B cell (primary cell): ENCODE measurements around the gene MPDZ. TPM values are rescaled to one million over a fixed set of nuclear protein-coding genes. Genes with fewer than 3 reads are reported as not detected.

Experiments used
- ATAC-seq: fragments of 200-7000 bp; cut with Tn5 transposase; one replicate; pipeline ENCODE4 v1.10.0; 2021; ENCODE audit warnings: low read depth, mild to moderate bottlenecking, moderate number of reproducible peaks, moderate library complexity
- CTCF ChIA-PET: fragments of 350-600 bp; sonication (Branson Sonifier 250); formaldehyde crosslinking; loops from one replicate; lab custom pipeline; 2021; ENCODE audit warnings: antibody characterized with exemption, inconsistent platforms; lab: Charles Lee
- POLR2A ChIA-PET: fragments of 350-600 bp; sonication (Branson Sonifier 250); formaldehyde crosslinking; loops from one replicate; lab custom pipeline; 2021; ENCODE audit warnings: antibody characterized with exemption; lab: Charles Lee
- DNase-seq: peaks from one replicate; pipeline ENCODE4 v3.0.0; 2013
- H2AFZ ChIP-seq: 2 replicates; pipeline ENCODE4 v1.6.1; 2012; ENCODE audit warnings: mild to moderate bottlenecking, low read depth, low read length; ENCODE audit not compliant: insufficient read depth, poor library complexity, severe bottlenecking
- H3K27ac ChIP-seq, 2 donors: 1 replicate in 1 of 2; 2 replicates in 1 of 2; pipeline ENCODE4 v1.5.1; 2012 to 2013; ENCODE audit warnings: low read length in 2 of 2, mild to moderate bottlenecking in 2 of 2, moderate library complexity in 1 of 2
- H3K27me3 ChIP-seq, 4 experiments: fragments of 200-600 bp in 1 of 4; sonication (generic) in 1 of 4; replicated peaks in 1 of 4; 1 replicate in 2 of 4; 2 replicates in 2 of 4; pipeline versions ENCODE4 v1.6.1 to v1.7.0; 2013 to 2016; ENCODE audit warnings: low read length in 3 of 4, mild to moderate bottlenecking in 2 of 4, mixed read lengths in 1 of 4, moderate library complexity in 1 of 4; ENCODE audit not compliant: insufficient read depth in 4 of 4, control insufficient read depth in 3 of 4; ENCODE audit errors: control extremely low read depth in 1 of 4
- H3K36me3 ChIP-seq, 2 experiments: replicated peaks in 1 of 2; 1 replicate in 1 of 2; 2 replicates in 1 of 2; pipeline versions ENCODE4 v1.6.1 to v1.7.1; 2013; ENCODE audit warnings: low read length in 1 of 2; ENCODE audit not compliant: insufficient read depth in 2 of 2, control insufficient read depth in 1 of 2; ENCODE audit errors: control extremely low read depth in 1 of 2, extremely low read depth in 1 of 2
- H3K4me1 ChIP-seq, 2 donors: fragments of 200-600 bp in 1 of 2; sonication (generic) in 1 of 2; 1 replicate in 1 of 2; 2 replicates in 1 of 2; pipeline versions ENCODE4 v1.5.1 to v1.6.1; 2013 to 2017; ENCODE audit warnings: low read length in 2 of 2; ENCODE audit not compliant: control insufficient read depth in 2 of 2, insufficient read depth in 2 of 2
- H3K4me2 ChIP-seq: replicated peaks from 2 replicates; pipeline ENCODE3; 2012; ENCODE audit warnings: mild to moderate bottlenecking, low read depth, low read length; ENCODE audit not compliant: poor library complexity, severe bottlenecking
- H3K4me3 ChIP-seq, 5 experiments: fragments of 200-600 bp in 1 of 5; sonication (generic) in 1 of 5; 1 replicate in 3 of 5; 2 replicates in 2 of 5; pipeline versions ENCODE4 v1.5.1 to v1.7.0; 2011 to 2016; ENCODE audit warnings: low read length in 4 of 5, mild to moderate bottlenecking in 4 of 5, low read depth in 2 of 5, control low read depth in 1 of 5, moderate library complexity in 1 of 5; ENCODE audit not compliant: insufficient read depth in 1 of 5; ENCODE audit errors: control extremely low read depth in 1 of 5, extremely low read depth in 1 of 5
- H3K79me2 ChIP-seq: fragments of 200-600 bp; sonication (generic); one replicate; pipeline ENCODE4 v1.6.0; 2016; ENCODE audit warnings: low read length; ENCODE audit not compliant: control insufficient read depth, insufficient read depth
- H3K9ac ChIP-seq: fragments of 200-600 bp; sonication (generic); 2 replicates; pipeline ENCODE4 v1.6.1; 2017; ENCODE audit warnings: mild to moderate bottlenecking, low read length, moderate library complexity
- H3K9me3 ChIP-seq, 3 donors: one replicate each; pipeline versions ENCODE4 v1.6.1 to v1.7.1; 2013; ENCODE audit warnings: low read length in 2 of 3; ENCODE audit not compliant: control insufficient read depth in 2 of 3, insufficient read depth in 1 of 3; ENCODE audit errors: control extremely low read depth in 1 of 3
- H4K20me1 ChIP-seq: 2 replicates; pipeline ENCODE4 v1.6.0; 2012; ENCODE audit warnings: mild to moderate bottlenecking, low read length; ENCODE audit not compliant: insufficient read depth, control insufficient read depth, poor library complexity, severe bottlenecking
- H3K27ac Mint-ChIP-seq: one replicate; pipeline ENCODE4 v1.8.0; 2021; ENCODE audit warnings: mixed read lengths
- H3K27me3 Mint-ChIP-seq: one replicate; pipeline ENCODE4 v1.8.0; 2021; ENCODE audit warnings: mixed read lengths
- H3K4me1 Mint-ChIP-seq: one replicate; pipeline ENCODE4 v1.8.0; 2021; ENCODE audit warnings: mixed read lengths
- H3K4me3 Mint-ChIP-seq: one replicate; pipeline ENCODE4 v1.8.0; 2021; ENCODE audit warnings: mixed read lengths
- H3K9me3 Mint-ChIP-seq: one replicate; pipeline ENCODE4 v1.8.0; 2022; ENCODE audit warnings: mixed read lengths; ENCODE audit not compliant: insufficient read depth
- EZH2 ChIP-seq: IDR thresholded peaks from 2 replicates; pipeline ENCODE4 v1.6.1; 2012; ENCODE audit warnings: borderline replicate concordance, low read depth, mild to moderate bottlenecking, moderate library complexity, low read length; ENCODE audit not compliant: insufficient read depth, poor library complexity, severe bottlenecking
- WGBS: methylation state at CpG from one replicate; pipeline ENCODE4 v1.1.5; 2013; ENCODE audit warnings: missing lambda C conversion rate; ENCODE audit not compliant: insufficient coverage; 5-methylcytosine and 5-hydroxymethylcytosine counted together
- intact Hi-C: fragments of 100-400 bp; cut with micrococcal nuclease; formaldehyde crosslinking; loops from one replicate; pipeline ENCODE4 v1.10.0; 2022
- polyA plus RNA-seq: library from polyadenylated mRNA; depleted of rRNA; stranded (reverse); fragments of >200 nt; gene quantifications from 2 replicates; pipeline ENCODE4 v1.2.3, GENCODE V29; 2012
- total RNA-seq, 2 donors: library from RNA; stranded (reverse); fragments of 120-200 nt in 1 of 2; gene quantifications; 1 replicate in 1 of 2; 2 replicates in 1 of 2; pipeline versions ENCODE4 v1.2.3 to v1.2.4, GENCODE V29; 2013 to 2022
- TF ChIP-seq, protein P1 (sequence below): fragments of 200-600 bp; IDR thresholded peaks from one replicate; pipeline ENCODE4 v1.8.0; 2022; ENCODE audit warnings: antibody characterized with exemption, mild to moderate bottlenecking

Gene MPDZ
- total and polyA plus RNA-seq, 2 donors (not counting 1 experiment from before 2014, with no cell fraction given): not detected

DNA sequence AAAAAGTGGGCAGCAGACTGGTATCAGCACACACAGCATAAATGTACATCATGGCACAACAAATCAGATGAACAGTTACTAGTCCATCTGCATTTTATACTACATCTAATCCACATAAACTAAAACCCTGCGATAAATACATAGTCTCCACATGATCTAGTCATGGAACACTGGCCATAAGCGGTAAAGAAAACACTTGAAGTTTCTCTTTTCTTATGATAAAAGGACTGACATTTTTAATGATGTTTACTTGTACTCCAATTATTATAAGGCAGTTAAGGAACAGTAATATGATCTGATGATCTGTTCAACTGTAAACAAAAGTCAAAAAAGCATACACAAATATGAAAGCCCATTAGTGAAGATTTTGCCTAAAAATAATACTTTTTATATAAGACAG, 112.5 kb downstream of the MPDZ start:
- no peaks in the 10 kb centered on the region for H3K9me3 Mint-ChIP-seq
- DNase-seq (no peak), ATAC-seq (no peak)
- Histone ChIP-seq H3K79me2 (no peaks in the 10 kb centered on the region), H3K27ac (no peak overlapping the region), H3K4me3 (no peak overlapping the region), H3K36me3 (no peaks in the 10 kb centered on the region), H3K27me3 (no peaks in the 10 kb centered on the region), H4K20me1 (no peaks in the 10 kb centered on the region), H3K9me3 (peaks cover 0 to 2% (median 0%) of the 10 kb centered on the region in 3 donors), H3K9ac (no peak overlapping the region), H2AFZ (no peak overlapping the region), H3K4me1 (no peaks in the 10 kb centered on the region), H3K4me2 (no peak overlapping the region)
- no peak overlapping the region for H3K27ac Mint-ChIP-seq
- intact Hi-C loops: no loop called here
- ChIA-PET POLR2A (no interaction called here), CTCF (no interaction called here)
- no CpG with 5 or more reads among the region's 2 CpGs for WGBS
- H3K27me3 Mint-ChIP-seq: no peaks in the 10 kb centered on the region
- TF ChIP-seq EZH2: no peak
- TF ChIP-seq, protein P1, sequence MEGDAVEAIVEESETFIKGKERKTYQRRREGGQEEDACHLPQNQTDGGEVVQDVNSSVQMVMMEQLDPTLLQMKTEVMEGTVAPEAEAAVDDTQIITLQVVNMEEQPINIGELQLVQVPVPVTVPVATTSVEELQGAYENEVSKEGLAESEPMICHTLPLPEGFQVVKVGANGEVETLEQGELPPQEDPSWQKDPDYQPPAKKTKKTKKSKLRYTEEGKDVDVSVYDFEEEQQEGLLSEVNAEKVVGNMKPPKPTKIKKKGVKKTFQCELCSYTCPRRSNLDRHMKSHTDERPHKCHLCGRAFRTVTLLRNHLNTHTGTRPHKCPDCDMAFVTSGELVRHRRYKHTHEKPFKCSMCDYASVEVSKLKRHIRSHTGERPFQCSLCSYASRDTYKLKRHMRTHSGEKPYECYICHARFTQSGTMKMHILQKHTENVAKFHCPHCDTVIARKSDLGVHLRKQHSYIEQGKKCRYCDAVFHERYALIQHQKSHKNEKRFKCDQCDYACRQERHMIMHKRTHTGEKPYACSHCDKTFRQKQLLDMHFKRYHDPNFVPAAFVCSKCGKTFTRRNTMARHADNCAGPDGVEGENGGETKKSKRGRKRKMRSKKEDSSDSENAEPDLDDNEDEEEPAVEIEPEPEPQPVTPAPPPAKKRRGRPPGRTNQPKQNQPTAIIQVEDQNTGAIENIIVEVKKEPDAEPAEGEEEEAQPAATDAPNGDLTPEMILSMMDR: no peak
- no peak overlapping the region for H3K4me3 Mint-ChIP-seq
- no peaks in the 10 kb centered on the region for H3K4me1 Mint-ChIP-seq

DNA sequence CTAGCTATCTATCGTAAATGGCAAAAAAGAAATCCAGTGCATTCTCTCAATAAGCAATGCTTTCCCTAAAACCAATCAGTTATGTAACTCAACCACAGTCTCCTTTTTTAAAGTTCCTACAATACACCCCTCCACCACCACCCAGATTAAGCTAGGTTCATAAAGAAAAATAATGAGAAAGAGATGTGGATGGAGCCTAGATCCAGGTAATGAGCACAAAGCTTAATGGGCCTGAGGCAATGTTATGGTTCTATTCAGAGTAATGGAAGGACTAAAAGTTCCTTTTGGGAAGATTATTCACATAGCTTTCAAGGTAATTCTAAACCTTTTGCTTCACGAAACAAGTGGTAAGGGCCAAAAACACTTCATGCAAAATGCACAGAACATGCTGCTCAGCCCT, 113.5 kb downstream of the MPDZ start:
- no peak overlapping the region for H3K4me2 ChIP-seq
- H3K27me3 Mint-ChIP-seq: no peaks in the 10 kb centered on the region
- no peaks in the 10 kb centered on the region for H3K36me3 ChIP-seq
- no peaks in the 10 kb centered on the region for H4K20me1 ChIP-seq
- no peak for DNase-seq
- H3K9me3 Mint-ChIP-seq: no peaks in the 10 kb centered on the region
- peaks cover 0 to 2% (median 0%) of the 10 kb centered on the region in 3 donors for H3K9me3 ChIP-seq
- ChIA-PET CTCF (no interaction called here), POLR2A (no interaction called here)
- H3K4me3 Mint-ChIP-seq: no peak overlapping the region
- H3K27ac Mint-ChIP-seq: no peak overlapping the region
- no peak overlapping the region for H3K9ac ChIP-seq
- no peak overlapping the region for H3K4me3 ChIP-seq
- no peaks in the 10 kb centered on the region for H3K79me2 ChIP-seq
- H3K4me1 Mint-ChIP-seq: no peaks in the 10 kb centered on the region
- no peaks in the 10 kb centered on the region for H3K4me1 ChIP-seq
- H3K27me3 ChIP-seq: no peaks in the 10 kb centered on the region
- H2AFZ ChIP-seq: no peak overlapping the region
- intact Hi-C loops: no loop called here
- no peak for ATAC-seq
- no peak for TF ChIP-seq EZH2
- TF ChIP-seq, protein P1: no peak
- 100% methylated on average over 1 of the region's 2 CpGs for WGBS
- H3K27ac ChIP-seq: no peak overlapping the region
